GM19328 (cell line): Measurements from ENCODE around the gene DNAH2.

Source experiments
- ATAC-seq: cut with Tn5 transposase; IDR thresholded peaks from one replicate; pipeline ENCODE4 v1.9.1; 2021; ENCODE audit warnings: mild to moderate bottlenecking, moderate library complexity; ENCODE audit not compliant: unreplicated experiment

DNAH2 gene

GRCh38 chr17:7848739-7849129 lies 131.2 kb downstream of the DNAH2 start:
- ATAC-seq, result no peak

GRCh38 chr17:7849130-7849750 lies 131.7 kb downstream of the DNAH2 start:
- ATAC-seq, result no peak

- no peak for ATAC-seq
Measured at GRCh38 chr17:7849751-7850504, 132.4 kb downstream of the DNAH2 start.

GRCh38 chr17:7850701-7851437 lies 133.3 kb downstream of the DNAH2 start:
- no peak for ATAC-seq

- ATAC-seq, result peak; percentile 82
Measured at GRCh38 chr17:7851438-7852261, 134.1 kb downstream of the DNAH2 start.

- ATAC-seq, result no peak
Measured at GRCh38 chr17:7852262-7852670, 134.7 kb downstream of the DNAH2 start.

GRCh38 chr17:7852919-7853690 lies 135.6 kb downstream of the DNAH2 start:
- ATAC-seq, result no peak

- no peak for ATAC-seq
Measured at GRCh38 chr17:7853691-7854038, 136.1 kb downstream of the DNAH2 start.

GRCh38 chr17:7854078-7854777 lies 136.7 kb downstream of the DNAH2 start:
- no peak for ATAC-seq

GRCh38 chr17:7854851-7855659 lies 137.5 kb downstream of the DNAH2 start, which contains the start of gene TMEM88:
Gene TMEM88 (plus strand): TSS chr17:7855066. CDS start chr17:7855075, 9 bp downstream.
- no peak for ATAC-seq

- no peak for ATAC-seq
Measured at GRCh38 chr17:7855660-7856010, 138.1 kb downstream of the DNAH2 start.

- no peak for ATAC-seq
Measured at GRCh38 chr17:7856011-7856810, 138.7 kb downstream of the DNAH2 start.

GRCh38 chr17:7856811-7857712 lies 139.5 kb downstream of the DNAH2 start, which contains the start of gene NAA38:
Gene NAA38 (minus strand): TSS chr17:7857559. CDS start chr17:7857463, 96 bp downstream.
- ATAC-seq, result peak; percentile 68

- ATAC-seq, result peak; percentile 38
Measured at GRCh38 chr17:7857713-7858521, 140.4 kb downstream of the DNAH2 start, which contains the start of gene CYB5D1. Gene CYB5D1 (plus strand): TSS chr17:7858003. CDS start chr17:7858135, 132 bp downstream.

- no peak for ATAC-seq
Measured at GRCh38 chr17:7858522-7858810, 140.9 kb downstream of the DNAH2 start.

- ATAC-seq, result no peak
Measured at GRCh38 chr17:7859028-7859427, 141.5 kb downstream of the DNAH2 start.
